ENCODE measurements around the gene TP53I13. TPM values are rescaled to one million over a fixed set of nuclear protein-coding genes. Genes with fewer than 3 reads are reported as not detected.

TP53I13 gene
- total RNA-seq, 1 experiment from 2014 or later, result 28.1 TPM

GRCh38 chr17:29617125-29617480 is 48.6 kb downstream of the TP53I13 start:
- Histone ChIP-seq H4K91ac (ENCODE audit: insufficient read length, low read depth, low read length) (no peak overlapping the region), H3K18ac (ENCODE audit: insufficient read length, low read depth, low read length) (no peak overlapping the region), H4K20me1 (ENCODE audit: control insufficient read depth, insufficient read depth, insufficient read length) (no peaks in the 10 kb centered on the region), H2AFZ (ENCODE audit: low read length) (no peak overlapping the region), H2BK20ac (ENCODE audit: low read depth, low read length, poor library complexity, severe bottlenecking) (no peak overlapping the region), H2BK120ac (ENCODE audit: low read depth, low read length, poor library complexity, severe bottlenecking) (no peak overlapping the region), H4K8ac (replicated peaks; ENCODE audit: insufficient read length, low read depth, low read length) (no peak overlapping the region), H3K9ac (ENCODE audit: extremely low read depth, insufficient read length, low read length) (no peak overlapping the region), H3K4me1 (ENCODE audit: insufficient read depth, low read length) (peaks cover 3% of the 10 kb centered on the region; the same call in 1 of the 2 replicates), H4K5ac (ENCODE audit: insufficient read length, low read depth, low read length) (no peak overlapping the region), H3K23me2 (ENCODE audit: insufficient read length, low read depth, low read length, poor library complexity, severe bottlenecking) (peaks cover 9% of the 10 kb centered on the region), H3K27ac (ENCODE audit: insufficient read length, low read depth, low read length) (no peak overlapping the region), H3K79me1 (ENCODE audit: insufficient read depth, low read depth, low read length, poor library complexity, severe bottlenecking) (no peaks in the 10 kb centered on the region), H3K79me2 (ENCODE audit: insufficient read depth, low read length) (no peaks in the 10 kb centered on the region), H3K4ac (ENCODE audit: low read depth, low read length) (no peak overlapping the region), H3K14ac (ENCODE audit: insufficient read depth, low read length) (no peak overlapping the region), H3K27me3 (ENCODE audit: insufficient read depth, low read length) (peaks cover 11% of the 10 kb centered on the region), H3K56ac (ENCODE audit: insufficient read length, low read depth, low read length) (no peak overlapping the region), H2BK15ac (ENCODE audit: low read depth, low read length) (no peak overlapping the region), H3K9me3 (ENCODE audit: control insufficient read depth, low read depth, low read length) (no peaks in the 10 kb centered on the region), H3K23ac (ENCODE audit: insufficient read length, low read depth, low read length) (no peak overlapping the region), H3K4me2 (ENCODE audit: insufficient read depth, insufficient read length, low read length) (peak overlapping the region; percentile 26), H3T11ph (ENCODE audit: low read length) (no peak overlapping the region), H2BK5ac (ENCODE audit: insufficient read length, low read length) (no peak overlapping the region), H2AK5ac (ENCODE audit: insufficient read length, low read length) (no peak overlapping the region), H2BK12ac (ENCODE audit: insufficient read length, low read depth, low read length) (no peak overlapping the region)
- Mint-ChIP-seq H3K4me3 (peak overlapping the region in 1 of 2 experiments; percentile 86; a peak in 3 of 5 replicates), H3K9me3 (no peaks in the 10 kb centered on the region), H3K27ac (no peak overlapping the region), H3K27me3 (ENCODE audit: low read depth) (peaks cover 81% of the 10 kb centered on the region), H3K36me3 (ENCODE audit: insufficient read depth in 1 of 3, low read depth in 3 of 3) (peaks cover 0 to 9% (median 2%) of the 10 kb centered on the region in 3 experiments; a peak in 2 of 7 replicates), H3K4me1 (peaks cover 37 to 70% of the 10 kb centered on the region in 2 experiments)
- no CpG with 5 or more reads among the region's 16 CpGs for WGBS (ENCODE audit: extremely low coverage, insufficient read length, low lambda C conversion rate)
- peak; percentile 94 for DNase-seq
- peak; percentile 75 for TF ChIP-seq CTCF (conservative IDR thresholded peaks at IDR 0.05)

Measured in H9 (cell line).